ENCODE results near the gene PARVB. TPM values are rescaled to one million over a fixed set of nuclear protein-coding genes. Genes with fewer than 3 reads are reported as not detected.

PARVB gene
- total and polyA plus RNA-seq, 10 of the 15 experiments (the other 5 are each of a cell fraction or from before 2014, with no cell fraction given) = 5.2 to 264 (median 76.0) TPM

DNA sequence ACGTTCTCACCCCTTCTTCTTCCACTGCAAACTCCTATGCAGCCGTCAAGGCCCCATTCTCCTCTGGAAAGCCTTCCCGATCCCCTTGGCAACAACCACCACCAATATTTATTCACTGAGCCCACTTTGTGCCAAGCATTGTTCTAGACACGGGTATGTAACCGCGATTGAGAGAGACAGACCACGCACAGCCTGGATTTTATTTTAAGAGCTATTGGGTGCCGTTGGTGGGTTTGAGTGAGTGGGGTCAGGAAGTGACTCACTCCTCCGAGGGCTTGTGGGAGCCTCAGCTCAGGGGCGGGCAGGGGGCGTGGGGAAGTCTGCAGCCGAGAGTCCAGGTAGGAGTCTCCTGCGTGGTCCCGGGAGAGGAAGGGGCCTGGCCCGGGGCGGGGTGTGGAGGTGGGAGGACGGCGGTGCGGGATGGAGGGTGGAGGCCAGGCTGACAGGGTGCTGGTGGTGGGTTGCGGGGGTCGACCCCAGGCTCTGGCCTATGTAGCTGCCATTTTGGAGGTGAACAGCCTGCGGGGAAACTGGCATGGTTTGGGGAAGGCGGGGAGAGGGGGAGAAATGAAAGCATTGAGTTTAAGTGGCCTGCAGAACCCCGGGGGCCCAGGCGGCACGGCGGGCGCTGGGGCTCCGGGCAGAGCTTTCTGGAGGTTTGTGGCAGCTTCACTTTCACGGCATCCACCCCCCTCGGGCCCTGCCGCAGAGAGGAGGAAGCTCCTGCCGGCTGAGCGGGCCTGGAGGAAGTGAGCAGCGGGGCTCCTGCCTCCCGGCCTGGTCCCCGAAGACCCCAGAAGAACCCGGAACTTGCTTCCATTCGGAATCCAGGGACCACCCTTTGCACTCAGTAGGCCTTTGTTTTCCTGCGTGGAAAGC, 157.2 kb downstream of the PARVB start (continued):
- TF ChIP-seq, protein P1, sequence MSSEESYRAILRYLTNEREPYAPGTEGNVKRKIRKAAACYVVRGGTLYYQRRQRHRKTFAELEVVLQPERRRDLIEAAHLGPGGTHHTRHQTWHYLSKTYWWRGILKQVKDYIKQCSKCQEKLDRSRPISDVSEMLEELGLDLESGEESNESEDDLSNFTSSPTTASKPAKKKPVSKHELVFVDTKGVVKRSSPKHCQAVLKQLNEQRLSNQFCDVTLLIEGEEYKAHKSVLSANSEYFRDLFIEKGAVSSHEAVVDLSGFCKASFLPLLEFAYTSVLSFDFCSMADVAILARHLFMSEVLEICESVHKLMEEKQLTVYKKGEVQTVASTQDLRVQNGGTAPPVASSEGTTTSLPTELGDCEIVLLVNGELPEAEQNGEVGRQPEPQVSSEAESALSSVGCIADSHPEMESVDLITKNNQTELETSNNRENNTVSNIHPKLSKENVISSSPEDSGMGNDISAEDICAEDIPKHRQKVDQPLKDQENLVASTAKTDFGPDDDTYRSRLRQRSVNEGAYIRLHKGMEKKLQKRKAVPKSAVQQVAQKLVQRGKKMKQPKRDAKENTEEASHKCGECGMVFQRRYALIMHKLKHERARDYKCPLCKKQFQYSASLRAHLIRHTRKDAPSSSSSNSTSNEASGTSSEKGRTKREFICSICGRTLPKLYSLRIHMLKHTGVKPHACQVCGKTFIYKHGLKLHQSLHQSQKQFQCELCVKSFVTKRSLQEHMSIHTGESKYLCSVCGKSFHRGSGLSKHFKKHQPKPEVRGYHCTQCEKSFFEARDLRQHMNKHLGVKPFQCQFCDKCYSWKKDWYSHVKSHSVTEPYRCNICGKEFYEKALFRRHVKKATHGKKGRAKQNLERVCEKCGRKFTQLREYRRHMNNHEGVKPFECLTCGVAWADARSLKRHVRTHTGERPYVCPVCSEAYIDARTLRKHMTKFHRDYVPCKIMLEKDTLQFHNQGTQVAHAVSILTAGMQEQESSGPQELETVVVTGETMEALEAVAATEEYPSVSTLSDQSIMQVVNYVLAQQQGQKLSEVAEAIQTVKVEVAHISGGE (CRISPR knock-in tag; IDR thresholded peaks at IDR 0.05) = no peak
- TF ChIP-seq NKRF (conservative IDR thresholded peaks at IDR 0.05) = no peak
- TF ChIP-seq ZNF207 (IDR thresholded peaks at IDR 0.05; ENCODE audit: borderline replicate concordance) = no peak
- TF ChIP-seq CHD2 (IDR thresholded peaks at IDR 0.05; ENCODE audit: borderline replicate concordance, low read depth, low read length) = no peak
- TF ChIP-seq NRF1 (conservative IDR thresholded peaks at IDR 0.05; ENCODE audit: low read depth, low read length) = no peak
- no peak for TF ChIP-seq SMC3 (IDR thresholded peaks at IDR 0.05; ENCODE audit: borderline replicate concordance, low read length)
- TF ChIP-seq BCL3 (IDR thresholded peaks at IDR 0.05; ENCODE audit: borderline replicate concordance, insufficient read depth, low read depth, low read length, poor library complexity, severe bottlenecking) = peak; percentile 21
- TF ChIP-seq, protein P2, sequence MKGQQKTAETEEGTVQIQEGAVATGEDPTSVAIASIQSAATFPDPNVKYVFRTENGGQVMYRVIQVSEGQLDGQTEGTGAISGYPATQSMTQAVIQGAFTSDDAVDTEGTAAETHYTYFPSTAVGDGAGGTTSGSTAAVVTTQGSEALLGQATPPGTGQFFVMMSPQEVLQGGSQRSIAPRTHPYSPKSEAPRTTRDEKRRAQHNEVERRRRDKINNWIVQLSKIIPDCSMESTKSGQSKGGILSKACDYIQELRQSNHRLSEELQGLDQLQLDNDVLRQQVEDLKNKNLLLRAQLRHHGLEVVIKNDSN (IDR thresholded peaks at IDR 0.05; ENCODE audit: borderline replicate concordance, extremely low read length, insufficient read depth, low read depth, low read length) = no peak
- TF ChIP-seq STAT1 (conservative IDR thresholded peaks at IDR 0.05) = no peak
- peak; percentile 64; the same call in 1 of the 2 replicates for TF ChIP-seq PML (IDR thresholded peaks at IDR 0.05; ENCODE audit: low read length)
- TF ChIP-seq MEF2A (IDR thresholded peaks at IDR 0.05; ENCODE audit: insufficient read depth, low read depth, low read length) = no peak
- no peak for TF ChIP-seq KLF5 (IDR thresholded peaks at IDR 0.05; ENCODE audit: partially characterized antibody)
- no peak for TF ChIP-seq PAX8 (IDR thresholded peaks at IDR 0.05)
- TF ChIP-seq WRNIP1 (IDR thresholded peaks at IDR 0.05; ENCODE audit: borderline replicate concordance, low read depth, low read length) = no peak
- TF ChIP-seq SMAD1 (IDR thresholded peaks at IDR 0.05; ENCODE audit: low read depth, partially characterized antibody) = peak; percentile 54
- TF ChIP-seq LARP7 (IDR thresholded peaks at IDR 0.05) = peak; percentile 6; the same call in 1 of the 2 replicates
- TF ChIP-seq EP300 (IDR thresholded peaks at IDR 0.05; ENCODE audit: borderline replicate concordance in 1 of 2, control insufficient read depth in 1 of 2, low read depth in 2 of 2, low read length in 2 of 2) = no peak
- peak; percentile 49 for TF ChIP-seq SPI1 (IDR thresholded peaks at IDR 0.05; ENCODE audit: borderline replicate concordance, insufficient read depth, low read depth, low read length)
- no peak for TF ChIP-seq YBX1 (IDR thresholded peaks at IDR 0.05)
- no peak; the same call in 1 of the 2 replicates for TF ChIP-seq BACH1 (IDR thresholded peaks at IDR 0.05; ENCODE audit: borderline replicate concordance)
- no peak for TF ChIP-seq ESRRA (IDR thresholded peaks at IDR 0.05; ENCODE audit: low read length)
- 0 out of 2 replicates have a peak, but pooled peaks have one; percentile 8 for TF ChIP-seq IKZF1 (conservative IDR thresholded peaks at IDR 0.05)

Measured in GM12878 (cell line).